Measurements from ENCODE around the gene PDRG1.

PDRG1 gene

DNA sequence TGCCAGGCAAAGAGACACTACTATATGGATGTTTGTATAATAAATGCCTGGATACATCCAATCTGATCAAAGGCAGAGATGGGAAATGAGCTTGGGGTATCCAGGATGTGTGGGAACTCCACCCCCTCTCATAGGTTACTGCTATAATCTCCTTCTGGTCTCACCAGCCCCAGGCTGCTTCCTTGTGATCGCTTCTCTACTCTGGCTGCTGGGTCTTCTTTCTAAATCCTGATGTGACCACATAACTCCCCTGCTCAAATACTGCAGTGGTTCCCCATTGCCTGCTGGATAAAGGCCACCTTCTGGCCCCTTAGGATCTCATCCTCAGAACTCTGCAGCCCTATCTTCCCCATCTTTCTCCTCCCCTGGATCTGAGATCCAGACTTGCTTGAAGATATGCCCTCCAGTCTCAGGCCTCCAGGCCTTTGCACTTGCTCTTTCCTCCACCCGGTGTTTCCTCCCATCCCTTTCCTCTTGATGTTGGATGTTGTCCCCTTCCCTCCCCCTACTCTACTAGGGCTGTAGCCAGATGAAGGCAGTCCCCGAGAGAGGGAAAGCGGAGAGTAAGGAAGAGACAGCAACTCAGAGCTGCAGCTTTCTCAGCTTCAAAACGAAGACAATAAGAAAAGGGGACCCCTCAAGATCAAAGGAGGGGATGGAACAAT is 15.3 kb upstream of the PDRG1 start:
- DNase-seq, result peak; percentile 61 to 84

DNA sequence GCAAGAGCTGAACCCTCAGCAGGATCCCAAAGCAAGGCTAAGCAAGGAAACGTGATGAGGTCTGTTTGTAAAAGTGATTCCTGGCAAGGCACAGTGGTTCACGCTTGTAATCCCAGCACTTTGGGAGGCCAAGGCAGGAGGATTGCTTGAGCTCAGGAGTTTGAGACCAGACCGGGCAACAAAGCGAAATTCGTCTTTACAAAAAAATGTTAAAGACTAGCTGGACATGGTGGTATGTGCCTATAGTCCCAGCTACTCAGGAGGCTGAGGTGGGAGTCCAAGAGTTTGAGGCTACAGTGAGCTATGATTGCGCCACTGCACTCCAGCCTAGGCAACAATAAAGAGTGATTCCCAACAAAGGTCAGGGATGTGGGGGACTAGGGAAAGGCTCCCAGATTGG is 12.0 kb upstream of the PDRG1 start:
- DNase-seq, result peak; percentile 46 to 61

DNA sequence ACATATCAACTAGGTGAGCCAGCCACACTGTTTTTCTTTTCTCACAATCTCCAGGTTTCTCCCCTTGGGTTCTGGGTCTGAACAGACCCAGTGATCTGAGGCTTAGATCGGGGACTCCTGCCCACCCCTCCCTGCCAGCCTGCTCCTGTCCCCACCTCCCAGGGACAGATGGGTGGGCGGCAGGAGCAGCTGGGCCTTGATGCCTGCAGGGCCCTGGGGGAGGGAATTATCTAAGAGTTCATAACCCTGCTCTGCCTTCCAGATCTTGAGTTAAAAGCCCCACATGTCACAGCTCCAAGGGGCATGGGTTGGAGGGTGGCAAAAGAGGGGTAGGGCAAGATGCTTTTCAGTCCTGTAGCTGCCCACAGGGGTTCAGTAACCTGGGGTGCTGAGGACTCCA is 10.9 kb upstream of the PDRG1 start:
- DNase-seq, result peak; percentile 98 to 99

DNA sequence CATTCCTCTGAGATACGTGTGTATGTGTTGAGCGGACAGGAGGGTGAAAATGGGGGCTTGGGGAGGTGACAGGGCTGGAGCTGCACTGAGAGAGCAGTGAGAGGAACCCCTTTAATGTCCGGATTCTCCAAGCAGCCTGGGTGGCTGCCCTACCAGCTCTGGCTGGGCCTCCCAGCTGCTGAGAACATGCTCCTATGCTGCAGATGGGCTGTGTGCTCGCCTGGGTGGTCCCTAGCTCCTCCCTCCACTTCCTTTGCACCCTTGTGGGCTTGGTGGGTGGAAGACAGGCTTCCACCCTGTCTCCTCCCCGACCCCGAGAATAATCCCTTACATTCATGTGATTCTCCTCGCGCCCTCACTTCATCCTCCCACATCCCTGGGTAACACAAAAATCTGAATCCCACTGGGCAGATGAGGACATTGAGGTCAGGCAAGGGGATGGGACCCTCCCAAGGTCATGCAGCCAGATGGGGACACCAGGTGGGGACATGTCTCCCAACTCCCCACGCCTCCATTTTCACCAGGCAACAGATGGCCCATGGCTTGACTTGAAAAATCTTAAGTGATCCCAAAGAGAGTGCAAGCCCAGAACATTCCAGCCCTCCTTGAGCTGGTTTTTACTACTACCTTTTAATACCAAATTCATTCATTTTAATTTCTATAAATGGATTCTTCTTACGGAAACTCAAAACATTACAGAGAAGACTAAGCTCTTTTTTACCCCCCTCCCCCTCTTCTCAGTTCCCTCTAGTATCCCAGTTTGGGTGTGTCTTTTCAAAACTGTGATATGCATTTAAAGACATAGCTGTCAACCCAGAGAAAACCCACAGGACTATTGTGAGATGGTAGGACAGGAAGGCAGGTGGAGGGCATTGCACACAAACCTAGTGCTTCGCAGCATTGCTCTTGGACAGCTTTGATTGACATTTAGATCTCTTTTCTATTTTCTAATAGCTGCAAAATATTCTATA is 5.0 kb upstream of the PDRG1 start:
- peak; percentile 99 to 100 for DNase-seq

DNA sequence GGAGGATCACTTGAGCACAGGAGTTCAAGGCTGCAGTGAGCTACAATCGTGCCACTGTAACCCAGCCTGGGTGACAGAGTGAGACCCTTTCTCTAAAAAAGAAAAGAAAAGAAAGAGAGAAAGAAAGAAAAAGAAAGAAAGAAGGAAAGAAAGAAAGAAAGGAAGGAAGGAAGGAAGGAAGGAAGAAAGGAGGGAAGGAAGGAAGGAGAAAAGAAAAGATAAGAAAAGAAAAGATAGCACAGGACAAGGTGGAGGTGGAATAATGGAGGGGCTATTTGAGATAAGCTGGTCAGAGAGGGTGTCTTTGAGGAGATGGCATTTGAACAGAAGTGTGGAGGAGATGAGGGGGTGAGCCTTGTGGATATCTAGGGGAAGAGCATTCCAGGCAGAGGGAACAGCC is 2.7 kb upstream of the PDRG1 start:
- DNase-seq, result no peak

DNA sequence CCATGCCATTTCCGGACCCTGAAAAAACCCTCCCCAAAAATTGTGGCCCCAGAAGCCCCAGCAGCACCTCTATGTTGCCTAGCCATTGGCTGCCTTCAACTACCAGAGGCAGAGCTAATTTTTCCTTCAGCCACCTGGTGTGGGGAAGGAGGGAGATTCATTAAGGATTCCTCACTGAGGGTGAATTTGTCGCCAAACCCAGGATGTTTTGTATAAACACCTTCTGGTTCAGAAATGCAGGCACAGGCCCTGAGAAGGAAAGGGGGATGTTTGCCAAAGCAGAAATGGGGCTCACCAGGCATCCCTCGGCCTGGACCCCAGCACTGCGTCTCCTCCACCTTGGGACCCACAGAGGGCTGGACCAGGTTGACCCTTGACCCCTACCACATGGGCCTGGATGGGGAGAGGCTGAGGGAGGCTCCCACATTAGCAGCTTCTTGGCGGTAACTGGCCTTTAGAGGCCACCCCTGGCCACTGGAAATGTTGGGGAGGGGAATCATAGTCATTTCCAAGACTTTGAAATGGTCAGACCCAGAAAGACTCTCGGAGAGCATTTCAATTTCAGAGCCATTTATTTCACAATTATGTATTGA is 1.8 kb upstream of the PDRG1 start:
- no peak for DNase-seq

DNA sequence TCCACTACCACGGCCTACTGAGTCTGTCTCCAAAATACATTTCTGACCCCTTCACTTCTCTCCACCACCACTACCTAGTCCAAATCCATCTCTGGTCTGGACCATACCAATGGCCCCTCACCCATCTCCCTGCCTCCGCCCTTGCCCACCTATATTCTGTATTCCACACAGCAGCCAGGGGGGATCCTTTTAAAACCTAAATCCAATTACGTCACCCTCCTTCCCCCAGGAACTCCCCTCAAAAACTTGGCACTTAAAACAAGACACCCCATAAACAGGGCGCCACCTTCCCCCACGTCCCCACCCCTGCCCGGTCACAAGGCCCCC is 680 bp downstream of the PDRG1 start:
- DNase-seq, result no peak

DNA sequence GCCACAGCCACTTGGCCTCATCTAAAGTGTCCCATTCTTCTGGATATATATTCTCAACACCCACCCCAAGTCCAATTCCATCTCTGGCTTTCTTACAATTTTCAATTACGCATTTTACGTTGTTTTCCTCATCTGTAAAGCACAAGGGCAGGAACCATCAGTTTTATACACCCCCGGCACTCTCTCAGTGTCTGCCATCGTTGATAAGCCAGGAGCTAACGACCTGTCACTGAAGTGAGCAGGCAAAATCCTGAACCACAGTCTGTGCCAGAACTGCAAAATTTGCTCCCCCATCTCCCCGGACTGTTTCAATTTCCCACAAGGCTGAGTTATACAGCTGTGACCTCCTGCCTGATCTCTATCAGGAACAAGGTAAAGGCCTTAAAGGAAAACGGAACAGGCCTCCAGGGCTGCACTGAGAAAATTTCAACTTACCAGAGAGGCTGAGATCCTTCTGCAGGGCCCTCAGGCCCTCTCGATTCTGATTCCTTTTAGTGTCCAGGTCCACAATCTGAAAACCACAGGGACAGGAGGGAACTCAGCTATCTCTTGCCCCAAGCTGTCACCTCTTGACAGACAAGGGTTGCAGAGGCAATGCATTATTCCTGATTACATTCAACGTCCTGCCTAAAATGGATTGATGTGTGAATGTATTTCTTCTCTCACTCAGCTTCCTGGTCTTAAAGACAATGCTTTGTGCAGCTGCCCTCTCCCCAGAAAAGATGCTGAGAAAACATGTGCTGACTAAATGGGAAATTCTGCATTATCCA is 1.8 kb downstream of the PDRG1 start:
- no peak for DNase-seq

DNA sequence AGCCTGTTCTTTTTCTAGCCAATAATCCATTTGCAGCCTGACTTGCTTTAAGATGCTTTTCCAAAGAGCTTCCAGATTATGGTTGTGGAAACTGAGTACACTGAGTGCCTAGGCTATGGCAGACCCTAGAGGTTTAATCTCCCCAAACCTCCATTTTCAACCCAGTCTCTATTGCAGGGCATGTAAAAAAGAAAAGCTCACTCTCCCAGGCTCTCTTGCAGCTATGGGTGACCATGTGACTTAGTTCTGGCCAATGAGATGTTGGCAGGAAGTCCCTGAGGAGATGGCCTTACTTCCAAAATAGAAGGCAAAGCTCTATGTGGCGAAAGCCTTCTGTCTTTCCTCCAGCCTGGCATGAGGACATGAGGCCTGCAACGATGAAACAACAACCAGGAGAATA is 3.8 kb downstream of the PDRG1 start:
- no peak for DNase-seq

DNA sequence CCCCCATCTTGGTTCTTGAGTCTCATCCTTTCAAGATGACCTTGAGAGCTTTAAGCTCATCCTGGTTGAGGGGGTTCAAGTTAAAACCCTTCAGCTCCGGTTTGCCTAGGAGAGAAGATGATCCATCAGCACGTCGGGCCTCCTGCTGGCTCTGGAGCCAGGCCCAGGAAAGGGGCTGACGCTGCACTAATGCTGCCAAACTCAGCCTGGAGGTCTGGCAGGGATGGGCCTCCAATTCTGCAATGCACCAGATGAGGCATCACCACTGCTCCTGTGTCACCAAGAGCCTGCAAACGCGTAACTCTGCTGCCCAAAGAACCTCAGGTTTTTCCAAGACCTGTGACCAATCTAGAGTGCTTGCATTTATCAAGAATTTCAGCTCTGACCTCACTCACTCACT is 6.1 kb downstream of the PDRG1 start:
- DNase-seq, result no peak

DNA sequence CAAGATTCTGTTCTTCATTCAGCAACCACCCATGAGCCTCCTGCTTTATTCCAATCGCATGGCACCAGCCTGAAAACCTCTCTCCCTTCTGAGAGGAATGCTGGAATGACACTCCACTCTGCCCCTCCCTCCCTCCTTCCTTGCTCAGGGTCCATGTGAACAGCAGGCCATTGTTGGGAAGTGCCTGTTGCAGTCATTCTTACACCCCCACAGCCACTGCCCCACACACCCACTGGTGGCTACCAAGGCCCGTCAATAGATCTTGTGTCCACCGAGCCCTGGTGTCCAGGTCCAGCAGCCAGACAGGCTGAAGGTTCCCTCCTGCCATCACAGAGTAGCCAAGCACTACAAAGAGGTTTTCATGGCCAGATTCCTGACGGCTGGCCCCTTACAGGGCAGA is 6.5 kb downstream of the PDRG1 start:
- no peak for DNase-seq

DNA sequence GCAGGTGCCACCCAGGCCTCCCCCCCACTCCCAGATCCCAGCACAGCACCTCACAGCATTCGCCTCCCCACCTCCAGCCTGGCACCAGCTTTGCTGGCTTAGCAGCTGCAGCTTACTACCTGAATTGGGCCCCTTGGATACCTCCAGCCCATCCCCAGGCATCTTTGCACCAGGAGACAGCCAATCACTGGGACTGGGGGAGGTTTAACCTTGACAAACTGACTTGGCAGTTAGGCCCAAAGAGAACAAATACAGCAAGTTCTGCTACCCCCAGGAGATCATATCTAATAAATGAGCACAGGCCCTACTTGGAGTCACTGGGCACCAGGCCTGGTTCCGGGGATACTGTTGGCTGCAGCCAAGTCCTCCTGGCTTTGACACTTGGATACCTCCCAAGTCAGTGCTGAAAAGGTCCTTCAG is 8.8 kb downstream of the PDRG1 start:
- DNase-seq, result no peak

DNA sequence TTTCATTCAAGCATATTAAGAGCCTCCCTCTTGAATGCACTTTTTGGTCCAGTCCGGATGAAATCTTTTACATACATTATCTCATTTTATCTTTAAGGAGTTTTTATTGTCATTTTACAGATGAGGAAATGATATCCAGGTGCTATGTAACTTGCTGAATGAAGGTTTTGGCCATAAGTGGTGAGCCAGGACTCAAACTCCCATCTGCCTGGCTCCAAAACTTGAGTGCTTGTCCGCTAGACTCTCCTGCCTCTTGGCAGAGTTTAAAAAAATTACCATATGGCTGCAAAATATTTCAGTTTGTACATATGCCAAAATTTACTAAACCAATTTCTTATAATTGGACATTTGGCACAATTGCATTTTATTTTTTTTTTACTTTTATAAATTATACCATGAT is 12.2 kb downstream of the PDRG1 start:
- no peak for DNase-seq

DNA sequence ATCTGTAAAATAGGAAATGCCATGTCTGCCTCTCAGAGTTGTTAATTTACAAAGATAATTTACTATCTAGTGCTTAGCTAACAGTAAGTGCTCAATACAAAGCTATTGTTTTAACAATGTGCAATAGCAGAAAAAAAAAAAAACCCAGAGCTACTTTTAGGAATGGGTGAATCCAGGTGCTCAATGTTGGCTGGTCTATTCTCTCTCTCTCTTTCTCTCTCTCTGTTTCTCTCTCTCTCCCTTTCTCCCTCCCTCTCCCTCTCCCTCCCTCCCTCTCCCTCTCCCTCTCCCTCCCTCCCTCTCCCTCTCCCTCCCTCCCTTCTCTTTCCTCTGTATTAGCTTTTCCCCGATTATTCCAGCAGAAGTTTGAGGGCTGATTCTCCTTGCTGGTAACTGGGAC is 14.0 kb downstream of the PDRG1 start:
- DNase-seq, result no peak

DNA sequence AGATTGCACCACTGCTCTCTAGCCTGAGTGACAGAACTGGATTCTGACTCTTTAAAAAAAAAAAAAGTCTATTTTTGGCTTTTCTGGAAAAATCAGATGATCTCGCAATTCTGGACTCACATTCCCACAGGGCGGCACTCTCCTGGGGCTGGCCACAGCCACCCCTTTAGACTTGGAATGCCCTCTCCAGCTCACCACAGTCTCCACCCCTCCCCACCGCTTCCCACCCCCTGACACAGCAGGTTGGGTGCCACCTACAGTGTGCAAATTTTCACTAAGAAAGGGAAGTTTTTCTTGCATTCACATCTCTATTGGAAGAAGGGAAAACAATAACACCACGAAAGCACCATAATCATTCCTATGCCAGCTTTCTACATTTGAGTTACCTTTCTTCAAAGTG is 15.4 kb downstream of the PDRG1 start:
- DNase-seq, result no peak

DNA sequence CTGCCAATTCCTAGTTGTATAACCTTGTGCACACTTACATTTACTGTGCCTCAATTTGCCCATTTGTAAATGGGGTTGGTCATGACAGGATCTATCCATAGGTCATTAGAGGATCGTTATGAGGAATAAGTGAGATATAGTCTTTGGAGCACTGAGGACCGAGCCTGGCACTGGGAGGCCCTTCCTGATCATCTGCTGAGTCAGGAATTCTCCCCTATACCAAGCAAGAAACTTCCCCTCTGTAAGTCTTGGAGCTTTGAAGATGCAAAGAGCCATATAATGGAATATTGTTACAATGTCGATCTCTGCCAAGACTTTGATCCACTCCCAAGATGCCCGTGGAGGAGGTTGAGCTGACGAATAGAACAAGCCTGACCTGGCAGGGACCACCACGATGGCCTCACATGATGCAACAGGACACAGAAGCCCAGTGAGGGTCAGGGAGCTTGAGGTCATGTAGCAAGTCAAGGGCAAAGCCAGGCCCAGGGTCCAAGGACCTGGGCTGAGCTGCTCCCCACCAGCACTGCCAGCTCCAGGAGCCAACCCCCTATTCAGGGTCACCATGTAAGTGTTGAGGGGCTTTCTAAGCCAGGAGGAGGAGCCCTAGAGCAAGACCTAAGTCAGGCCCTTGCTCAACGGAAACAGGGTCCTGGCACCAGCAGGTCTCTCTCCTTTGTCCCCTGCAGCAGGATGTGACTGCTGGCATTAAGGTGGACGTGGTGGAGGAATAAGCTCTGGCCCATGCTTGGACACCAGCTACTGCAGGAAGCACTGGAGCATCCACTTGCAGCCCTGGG is 16.7 kb downstream of the PDRG1 start:
- peak in 1 of 2 experiments; percentile 54 for DNase-seq

DNA sequence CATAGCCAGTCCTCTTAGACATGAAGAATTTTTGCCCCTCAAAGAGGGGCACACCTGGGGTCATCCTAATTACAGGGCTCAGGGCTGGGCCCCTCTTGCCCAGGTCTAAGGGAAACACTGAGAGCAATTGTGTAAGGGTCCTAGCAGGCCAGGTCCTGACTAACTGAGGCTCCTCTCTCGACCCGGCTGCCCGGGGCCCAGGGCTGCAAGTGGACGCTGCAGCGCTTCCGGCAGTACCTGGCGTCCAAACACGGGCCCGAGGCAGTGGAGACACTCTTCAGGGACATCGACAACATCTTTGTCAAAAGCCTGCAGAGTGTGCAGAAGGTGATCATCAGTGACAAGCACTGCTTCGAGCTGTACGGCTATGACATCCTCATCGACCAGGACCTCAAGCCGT is 17.4 kb downstream of the PDRG1 start:
- DNase-seq, result no peak

DNA sequence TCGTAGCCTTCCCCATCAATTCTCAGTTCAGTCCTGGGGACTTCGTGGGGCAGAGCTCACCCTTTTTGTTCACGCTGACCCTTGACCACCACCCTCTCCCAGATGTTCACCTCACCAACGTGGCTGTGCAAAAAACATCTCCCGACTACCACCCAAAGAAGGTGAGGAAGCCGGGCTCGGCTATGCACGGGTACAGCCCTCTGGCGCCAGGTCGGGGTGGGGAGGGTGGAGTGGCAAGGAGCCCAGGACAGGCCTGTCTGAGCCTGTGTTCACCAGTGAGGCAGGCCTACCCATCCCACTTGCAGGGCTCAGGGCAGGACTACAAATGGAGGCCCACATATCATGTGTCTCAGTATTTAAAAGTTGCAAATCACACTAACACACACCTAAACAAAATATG is 18.1 kb downstream of the PDRG1 start:
- no peak for DNase-seq

DNA sequence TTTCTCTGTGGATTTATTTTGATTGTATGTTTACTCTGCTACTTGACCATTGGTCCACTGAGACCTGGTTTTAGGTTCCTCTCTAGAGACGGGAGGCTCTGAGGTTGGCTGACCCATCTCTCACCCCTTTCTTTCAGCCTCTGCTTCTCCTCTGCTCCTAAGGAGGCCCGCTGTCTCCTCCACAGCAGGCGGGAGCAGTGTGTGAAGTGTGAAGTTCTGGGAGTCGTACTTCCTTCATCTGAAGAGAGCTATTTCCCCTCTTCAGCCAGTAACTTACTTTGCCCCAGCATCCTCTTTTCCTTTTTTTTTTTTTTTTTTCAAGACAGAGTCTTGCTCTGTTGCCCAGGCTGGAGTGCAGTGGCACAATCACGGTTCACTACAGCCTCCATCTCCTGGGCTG is 21.1 kb downstream of the PDRG1 start:
- DNase-seq, result no peak

DNA sequence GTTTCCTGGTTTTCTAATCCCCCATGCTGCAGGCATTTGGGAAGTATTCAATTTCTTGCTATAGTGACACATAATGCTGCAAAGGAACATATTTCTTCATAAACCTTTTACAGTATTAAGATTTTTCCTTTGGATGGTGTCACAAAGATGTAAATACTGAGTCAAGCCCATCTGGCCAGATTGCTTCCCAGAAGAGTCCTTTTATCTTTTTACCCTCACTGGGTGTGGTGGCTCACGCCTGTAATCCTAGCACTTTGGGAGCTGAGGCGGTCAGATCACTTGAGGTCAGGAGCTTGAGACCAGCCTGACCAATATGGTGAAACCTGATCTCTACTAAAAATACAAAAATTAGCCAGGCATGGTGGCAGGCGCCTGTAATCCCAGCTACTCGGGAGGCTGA is 22.2 kb downstream of the PDRG1 start:
- peak; percentile 38 to 81 for DNase-seq

DNA sequence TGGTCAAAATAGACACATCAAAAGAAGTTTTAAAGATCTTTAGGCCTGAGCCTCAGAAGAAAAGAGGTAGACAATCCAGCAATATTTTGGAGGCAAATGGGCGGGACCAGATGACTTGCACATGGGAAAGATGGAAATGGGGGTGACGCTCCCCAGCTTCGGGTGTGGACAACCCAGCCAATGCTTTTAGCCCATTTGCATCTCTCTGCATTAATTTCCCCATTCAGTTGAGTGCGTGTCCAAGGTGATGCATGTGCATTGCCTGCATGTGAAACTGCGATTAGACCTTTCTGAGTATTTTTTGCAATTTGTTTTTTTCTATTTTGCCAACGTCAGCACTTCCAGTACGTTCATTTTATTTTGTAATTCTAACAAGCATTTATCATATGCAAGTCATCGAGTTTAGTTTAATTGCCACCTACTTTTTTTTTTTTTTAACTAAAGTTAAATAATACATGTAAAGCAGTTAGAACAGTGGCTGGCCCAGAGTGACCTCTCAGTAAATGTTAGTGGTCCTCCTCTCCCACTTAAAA is 24.2 kb downstream of the PDRG1 start:
- no peak for DNase-seq

DNA sequence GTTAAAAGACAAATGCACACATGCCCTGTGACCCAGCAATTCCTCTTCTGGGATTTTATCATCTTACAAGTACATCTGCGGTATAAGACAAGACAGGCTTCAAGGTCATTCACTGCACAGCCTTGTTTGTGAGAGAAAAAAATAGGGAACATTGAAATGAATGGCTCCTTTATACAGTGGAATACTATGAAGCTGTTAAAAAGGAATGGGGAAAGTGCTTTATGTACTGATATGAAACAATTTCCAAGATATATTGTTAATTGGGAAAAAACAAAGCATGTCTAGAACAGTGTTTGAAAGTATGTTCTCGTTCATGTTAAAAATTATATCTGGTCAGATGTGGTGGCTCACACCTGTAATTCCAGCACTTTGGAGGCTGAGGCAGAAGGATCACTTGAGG is 25.4 kb downstream of the PDRG1 start:
- no peak for DNase-seq
